HG03045 (cell line): ENCODE results near the gene OR2Y1.
"Not testable (repeated sequence)": the region's sequence is repeated elsewhere in the genome, so short reads cannot be mapped to it uniquely, and the experiment has no call there.

Experiments used
- ATAC-seq: cut with Tn5 transposase; IDR thresholded peaks from one replicate; pipeline ENCODE4 v1.9.1; 2021; ENCODE audit warnings: mild to moderate bottlenecking, moderate library complexity; ENCODE audit not compliant: unreplicated experiment

Gene OR2Y1

DNA sequence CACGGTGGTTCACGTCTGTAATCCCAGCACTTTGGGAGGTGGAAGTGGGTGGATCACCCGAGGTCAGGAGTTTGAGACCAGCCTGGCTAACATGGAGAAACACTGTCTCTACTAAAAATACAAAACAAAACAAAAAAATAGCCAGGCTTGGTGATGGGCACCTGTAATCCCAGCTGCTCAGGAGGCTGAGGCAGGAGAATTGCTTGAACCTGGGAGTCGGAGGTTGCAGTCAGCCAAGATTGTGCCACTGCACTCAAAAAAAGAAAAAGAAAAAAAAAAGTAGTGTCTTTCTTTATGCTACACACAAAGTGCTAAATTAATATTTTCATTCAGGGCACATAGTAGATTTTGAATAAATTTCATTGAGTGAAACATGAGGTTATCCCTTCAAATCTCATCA lies 1.1 kb upstream of the OR2Y1 start:
- ATAC-seq, result not testable (repeated sequence)

DNA sequence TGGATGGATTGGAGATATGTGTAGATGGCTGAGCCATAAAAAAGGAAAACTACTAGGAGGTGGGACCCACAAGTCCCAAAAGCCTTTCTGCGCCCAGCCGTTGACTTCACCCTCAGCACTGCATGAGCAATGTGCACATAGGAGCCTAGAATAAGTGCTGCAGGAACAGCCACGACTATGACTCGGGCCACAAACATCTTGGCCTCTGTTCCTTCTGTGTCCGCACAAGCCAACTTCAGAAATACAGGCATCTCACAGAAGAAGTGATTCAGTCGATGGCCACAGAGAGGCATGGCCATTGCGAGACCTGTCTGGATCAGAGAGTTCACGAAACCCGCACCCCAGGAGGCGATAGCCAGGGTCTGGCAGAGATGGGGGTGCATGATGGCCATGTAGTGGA lies 587 bp downstream of the OR2Y1 start:
- ATAC-seq, result no peak

DNA sequence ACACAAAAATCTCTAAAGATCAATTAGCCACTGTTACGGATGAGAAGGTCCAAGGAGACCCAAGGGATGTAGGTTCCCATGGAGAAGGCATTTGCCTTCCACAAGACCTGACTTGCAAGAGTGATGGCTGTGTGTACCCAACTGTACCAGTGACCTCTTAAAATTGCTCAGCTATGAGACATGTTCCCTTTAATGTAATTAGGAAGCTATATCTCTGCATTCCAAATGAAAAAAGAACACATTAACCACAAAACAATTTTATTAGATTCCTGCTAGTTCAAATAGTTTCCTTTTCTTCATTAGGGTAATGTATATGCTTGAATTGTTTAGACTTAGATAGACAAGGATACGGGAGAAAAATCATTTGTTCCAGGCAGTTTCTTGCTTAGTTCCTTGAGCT lies 3.3 kb downstream of the OR2Y1 start:
- no peak for ATAC-seq

DNA sequence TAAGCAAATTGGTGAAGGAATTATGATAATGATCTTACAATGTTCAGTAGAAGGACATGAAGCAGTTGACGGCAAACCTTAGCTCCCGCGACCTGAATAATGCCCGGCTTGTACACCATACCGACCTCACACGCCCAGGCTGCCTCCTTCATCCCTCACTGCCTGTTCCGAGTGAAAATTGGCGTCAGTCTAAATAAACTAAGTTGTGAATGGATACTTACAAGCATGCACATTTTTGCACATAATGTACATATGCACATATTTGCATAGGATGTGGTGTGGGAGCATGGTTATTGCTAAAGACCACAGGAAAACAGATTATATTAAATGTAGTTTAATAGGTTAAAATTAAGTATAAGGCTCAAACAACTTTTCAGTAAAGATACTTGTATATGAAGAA lies 14.9 kb downstream of the OR2Y1 start:
- ATAC-seq, result no peak

GRCh38 chr5:180723936-180724335 lies 15.9 kb downstream of the OR2Y1 start:
- no peak for ATAC-seq

- ATAC-seq, result no peak
Observed at GRCh38 chr5:180720486-180720885, 19.4 kb downstream of the OR2Y1 start.

DNA sequence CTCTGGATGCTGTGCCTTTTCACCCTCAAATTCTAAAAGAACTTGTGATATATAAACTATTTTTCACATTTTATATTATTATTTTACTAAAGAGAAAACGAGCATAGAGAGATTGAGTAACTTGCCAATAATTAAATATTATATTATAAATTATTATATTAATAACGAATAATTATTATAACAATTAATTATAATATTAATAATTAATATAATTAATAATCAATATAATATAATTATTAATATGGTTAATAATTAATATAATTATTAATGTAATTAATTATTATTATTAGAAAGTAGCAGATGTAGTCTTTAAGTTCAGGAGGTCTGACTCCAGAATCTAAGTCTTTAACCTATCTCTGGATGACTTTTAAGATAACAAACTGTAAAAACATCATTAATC lies 20.1 kb downstream of the OR2Y1 start:
- ATAC-seq, result no peak

- no peak for ATAC-seq
Observed at GRCh38 chr5:180718810-180719453, 20.9 kb downstream of the OR2Y1 start.

GRCh38 chr5:180717989-180718388 lies 21.9 kb downstream of the OR2Y1 start:
- ATAC-seq, result no peak

DNA sequence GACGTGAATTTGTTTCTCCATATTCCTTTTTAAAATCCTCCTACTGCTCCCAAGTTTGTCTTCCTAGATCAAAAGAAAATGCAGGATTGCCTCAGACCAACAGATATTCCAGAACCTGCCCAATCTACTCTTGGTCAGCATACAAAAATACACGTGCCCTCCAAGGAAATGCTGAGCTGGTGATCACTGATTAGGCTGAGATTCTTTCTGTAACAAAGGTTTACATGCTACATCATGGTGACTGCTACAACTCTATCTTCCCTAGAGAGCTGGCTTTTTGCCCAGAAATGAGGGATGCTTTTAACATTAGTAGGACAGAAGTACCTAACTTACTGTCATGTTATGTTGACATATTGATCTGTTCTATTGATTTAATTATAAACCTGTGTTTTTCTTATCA lies 35.5 kb downstream of the OR2Y1 start:
- ATAC-seq, result no peak

- no peak for ATAC-seq
Observed at GRCh38 chr5:180703912-180704311, 35.9 kb downstream of the OR2Y1 start.

GRCh38 chr5:180703371-180703770 lies 36.5 kb downstream of the OR2Y1 start:
- not testable (repeated sequence) for ATAC-seq

GRCh38 chr5:180700440-180700839 lies 39.4 kb downstream of the OR2Y1 start:
- not testable (repeated sequence) for ATAC-seq

DNA sequence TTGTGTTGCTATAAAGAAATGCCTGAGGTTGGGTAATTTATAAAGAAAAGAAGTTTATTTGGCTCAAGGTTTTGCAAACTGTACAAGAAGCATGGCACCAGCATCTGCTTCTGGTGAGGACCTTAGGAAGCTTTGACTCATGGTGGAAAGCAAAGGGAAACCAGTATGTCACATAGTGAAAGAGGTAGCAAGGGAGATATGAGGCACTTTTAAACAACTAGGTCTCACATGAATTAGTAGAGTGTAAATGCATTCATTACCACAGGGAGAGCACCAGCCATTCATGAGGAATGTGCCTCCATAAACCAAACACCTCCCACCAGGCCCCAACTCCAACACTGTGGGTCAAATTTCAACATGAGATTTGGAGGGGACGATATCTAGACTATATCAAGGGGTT lies 40.8 kb downstream of the OR2Y1 start:
- no peak for ATAC-seq

- ATAC-seq, result no peak
Observed at GRCh38 chr5:180696116-180696515, 43.7 kb downstream of the OR2Y1 start.

DNA sequence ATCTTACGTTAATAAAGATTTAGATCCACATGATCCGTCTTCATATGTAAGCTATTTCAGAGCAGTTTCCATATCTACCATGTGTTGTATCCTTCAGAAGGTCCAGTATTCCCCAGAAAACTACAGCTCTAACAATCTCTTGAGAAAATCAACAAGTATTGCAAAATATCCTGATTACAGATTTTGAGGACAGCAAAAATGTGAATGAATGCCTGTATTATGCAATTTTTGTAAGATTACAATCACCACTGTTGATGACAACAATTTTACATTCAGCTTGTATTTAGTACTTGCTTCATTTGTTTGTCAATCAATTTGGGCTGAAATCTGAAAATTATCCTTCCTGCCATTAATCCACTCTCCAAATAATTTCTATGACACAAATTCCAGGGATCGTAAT lies 47.4 kb downstream of the OR2Y1 start:
- no peak for ATAC-seq

DNA sequence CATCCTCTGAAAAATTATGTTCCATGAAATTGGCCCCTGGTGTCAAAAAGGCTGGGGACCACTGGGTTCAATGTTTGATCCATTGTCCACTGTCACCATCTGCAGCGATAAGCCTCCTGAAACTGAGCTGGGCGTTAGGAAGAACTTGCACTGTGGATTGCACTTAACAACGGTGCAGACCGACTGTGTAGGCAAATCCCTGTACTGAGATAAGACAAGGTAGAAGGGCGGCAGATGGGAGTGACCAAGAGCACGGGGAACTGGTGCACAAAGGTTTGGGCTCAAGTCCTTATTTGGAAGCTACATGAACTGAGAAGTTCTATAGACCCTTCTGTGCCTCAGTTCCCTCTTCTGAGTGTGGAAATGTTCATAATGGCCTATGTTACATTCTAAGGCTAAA lies 48.8 kb downstream of the OR2Y1 start:
- no peak for ATAC-seq

GRCh38 chr5:180690562-180690961 lies 49.3 kb downstream of the OR2Y1 start:
- no peak for ATAC-seq

GRCh38 chr5:180689775-180690174 lies 50.1 kb downstream of the OR2Y1 start:
- no peak for ATAC-seq
